HCT116 (cell line): Measurements from ENCODE around the gene ZNF226. TPM values are rescaled to one million over a fixed set of nuclear protein-coding genes. Genes with fewer than 3 reads are reported as not detected.

Experiments
- ATAC-seq: fragments of 200-7000 bp; cut with Tn5 transposase; 2 replicates; pipeline ENCODE4 v1.9.1; 2020; ENCODE audit warnings: mild to moderate bottlenecking, moderate library complexity
- BruUV-seq: library from RNA; stranded (reverse); fragments of 400-500 nt; replicated peaks from 2 replicates; lab custom pipeline; 2021; lab: Mats Ljungman, UMichigan
- CTCF ChIA-PET: fragments of 300-600 bp; sonication (Branson Sonifier 250); formaldehyde crosslinking; loops from one replicate; lab custom pipeline; 2021; ENCODE audit warnings: antibody characterized with exemption; lab: Charles Lee
- POLR2A ChIA-PET: fragments of 300-600, 350-600 bp; sonication (Branson Sonifier 250); formaldehyde crosslinking; loops from one replicate; lab custom pipeline; 2021; ENCODE audit warnings: antibody characterized with exemption; lab: Charles Lee
- RAD21 ChIA-PET, 2 experiments: fragments of 300-600 bp; sonication (Branson Sonifier 250); formaldehyde crosslinking; loops; one replicate each; lab custom pipeline; 2023; ENCODE audit warnings: low total read pairs in 2 of 2; ENCODE audit not compliant: uncharacterized antibody in 2 of 2, unreplicated experiment in 2 of 2, low non-redundant PET in 1 of 2; lab: Charles Lee
- DNase-seq: peaks from one replicate; pipeline ENCODE4 v3.0.0-alpha.2; 2010; ENCODE audit warnings: low read depth, low spot score
- H2AFZ ChIP-seq: fragments of 200-600 bp; shearing (Covaris generic), sonication (generic); 2 replicates; pipeline ENCODE4 v1.6.1; 2017; ENCODE audit warnings: low read depth, mixed run types, mixed read lengths, antibody characterized with exemption, low read length; ENCODE audit not compliant: poor library complexity, severe bottlenecking
- H3K27ac ChIP-seq: 2 replicates; pipeline ENCODE4 v1.5.1; 2012; ENCODE audit warnings: low read depth, low read length
- H3K27me3 ChIP-seq: fragments of 200-600 bp; sonication (generic); 2 replicates; pipeline ENCODE4 v1.6.1; 2016; ENCODE audit warnings: mixed run types, low read length, mixed read lengths; ENCODE audit not compliant: insufficient read depth
- H3K36me3 ChIP-seq, 2 experiments: fragments of 200-500 bp in 1 of 2; fragments of 200-600 bp in 1 of 2; sonication (Bioruptor generic) in 1 of 2; sonication (generic) in 1 of 2; 2 replicates each; pipeline versions ENCODE4 v1.5.1 to v1.6.1; 2014 to 2016; ENCODE audit warnings: low read length in 2 of 2, inconsistent platforms in 1 of 2, mixed read lengths in 1 of 2, mixed run types in 1 of 2; ENCODE audit not compliant: insufficient read depth in 2 of 2, control insufficient read depth in 1 of 2
- H3K4me1 ChIP-seq, 2 experiments: fragments of 200-600 bp in 1 of 2; sonication (generic) in 1 of 2; 2 replicates each; pipeline versions ENCODE4 v1.5.1 to v1.6.1; 2012 to 2017; ENCODE audit warnings: low read length in 2 of 2, inconsistent platforms in 1 of 2, mild to moderate bottlenecking in 1 of 2, mixed read lengths in 1 of 2, mixed run types in 1 of 2, moderate library complexity in 1 of 2; ENCODE audit not compliant: insufficient read depth in 2 of 2, control insufficient read depth in 1 of 2
- H3K4me2 ChIP-seq: fragments of 200-600 bp; sonication (generic); 2 replicates; pipeline ENCODE4 v1.6.1; 2017; ENCODE audit warnings: mixed run types, low read length, mixed read lengths
- H3K4me3 ChIP-seq, 2 experiments: fragments of 200-600 bp in 1 of 2; sonication (generic) in 1 of 2; replicated peaks in 1 of 2; 2 replicates each; pipeline ENCODE4 v1.5.1; 2011 to 2016; ENCODE audit warnings: low read length in 2 of 2, control low read depth in 1 of 2, low read depth in 1 of 2, mild to moderate bottlenecking in 1 of 2, mixed read lengths in 1 of 2, mixed run types in 1 of 2
- H3K79me2 ChIP-seq: fragments of 200-600 bp; sonication (generic); 2 replicates; pipeline ENCODE4 v1.6.1; 2017; ENCODE audit warnings: mild to moderate bottlenecking, mixed run types, low read length, moderate library complexity, mixed read lengths; ENCODE audit not compliant: insufficient read depth
- H3K9ac ChIP-seq: fragments of 200-600 bp; sonication (generic); 2 replicates; pipeline ENCODE4 v1.6.1; 2016; ENCODE audit warnings: low read length, mixed read lengths
- H3K9me2 ChIP-seq: fragments of 200-600 bp; sonication (generic), shearing (Covaris generic); 2 replicates; pipeline ENCODE4 v1.6.1; 2017; ENCODE audit warnings: mixed run types, mild to moderate bottlenecking, moderate library complexity; ENCODE audit not compliant: insufficient read depth
- H3K9me3 ChIP-seq, 2 experiments: fragments of 200-500 bp in 1 of 2; fragments of 200-600 bp in 1 of 2; sonication (Bioruptor generic) in 1 of 2; sonication (generic) in 1 of 2; 2 replicates each; pipeline ENCODE4 v1.6.1; 2014 to 2017; ENCODE audit warnings: low read length in 2 of 2, mixed read lengths in 2 of 2, inconsistent platforms in 1 of 2, low read depth in 1 of 2, mild to moderate bottlenecking in 1 of 2, mixed run types in 1 of 2, moderate library complexity in 1 of 2; ENCODE audit not compliant: control insufficient read depth in 1 of 2, insufficient read depth in 1 of 2
- H4K20me1 ChIP-seq: fragments of 200-600 bp; sonication (generic), shearing (Covaris generic); 2 replicates; pipeline ENCODE4 v1.6.1; 2017; ENCODE audit warnings: mixed run types, mild to moderate bottlenecking, moderate library complexity; ENCODE audit not compliant: insufficient read depth
- EGR1 ChIP-seq: IDR thresholded peaks from 2 replicates; pipeline ENCODE4 v1.6.1; 2012; ENCODE audit warnings: low read depth
- ELF1 ChIP-seq: IDR thresholded peaks from 2 replicates; pipeline ENCODE4 v1.6.1; 2012; ENCODE audit warnings: low read depth, borderline replicate concordance
- FOSL1 ChIP-seq: IDR thresholded peaks from 2 replicates; pipeline ENCODE4 v1.6.1; 2012; ENCODE audit warnings: low read depth
- JUND ChIP-seq: IDR thresholded peaks from 2 replicates; pipeline ENCODE4 v1.6.1; 2012
- MAX ChIP-seq: IDR thresholded peaks from 2 replicates; pipeline ENCODE4 v1.6.1; 2012
- POLR2AphosphoS5 ChIP-seq: IDR thresholded peaks from 2 replicates; pipeline ENCODE4 v1.6.1; 2011; ENCODE audit warnings: mild to moderate bottlenecking, low read depth, low read length, moderate library complexity
- RAD21 ChIP-seq: IDR thresholded peaks from 2 replicates; pipeline ENCODE4 v1.6.1; 2012; ENCODE audit warnings: low read depth, mild to moderate bottlenecking
- SIN3A ChIP-seq: IDR thresholded peaks from 2 replicates; pipeline ENCODE4 v1.6.1; 2012; ENCODE audit warnings: low read depth
- SP1 ChIP-seq: IDR thresholded peaks from 2 replicates; pipeline ENCODE4 v1.6.1; 2012; ENCODE audit warnings: low read depth
- SRF ChIP-seq: IDR thresholded peaks from 2 replicates; pipeline ENCODE4 v1.6.1; 2012; ENCODE audit warnings: low read depth
- YY1 ChIP-seq: IDR thresholded peaks from 2 replicates; pipeline ENCODE4 v1.6.1; 2011; ENCODE audit warnings: low read length, low read depth, moderate library complexity, mild to moderate bottlenecking; ENCODE audit not compliant: insufficient replicate concordance; ENCODE audit errors: extremely low read depth
- ZNF274 ChIP-seq: fragments of 200-500 bp; sonication (Bioruptor generic); IDR thresholded peaks from 2 replicates; pipeline ENCODE4 v1.6.1; 2014; ENCODE audit warnings: mild to moderate bottlenecking, low read depth, low read length, inconsistent platforms
- intact Hi-C: fragments of 100-400 bp; cut with micrococcal nuclease; formaldehyde crosslinking; loops from 2 replicates; pipeline ENCODE4 v1.10.0; 2022
- total RNA-seq: library from RNA; stranded (reverse); gene quantifications from one replicate; pipeline ENCODE4 v1.2.1, GENCODE V29; 2021; ENCODE audit not compliant: unreplicated experiment

The ZNF226 gene
- total RNA-seq, 1 experiment from 2014 or later: 17.4 TPM

- TF ChIP-seq RAD21 (no peak), SP1 (no peak), ZNF274 (no peak)
Measured at GRCh38 chr19:44207126-44207803, 42.4 kb downstream of the ZNF226 start (continued).

- H3K9ac ChIP-seq: peak within 1 kb of the TSS; percentile 65
- peak within 1 kb of the TSS; percentile 68 for H3K4me2 ChIP-seq
- ChIA-PET POLR2A (interaction anchor here (0.8 to 1.0 kb wide), 2 partner anchors 11 to 20 kb away, joined by 3 to 4 read pairs; no protein-coding TSS in a partner anchor), CTCF (interaction anchor here (0.7 kb wide), 1 partner anchor 56 kb away, joined by 3 read pairs; no protein-coding TSS in a partner anchor), RAD21 (no interaction called here)
- peak; percentile 86 for DNase-seq
- peak within 1 kb of the TSS; percentile 47 for H3K27ac ChIP-seq
- peak within 1 kb of the TSS; percentile 51 for H2AFZ ChIP-seq
- intact Hi-C loops: loop anchor here (2.0 to 5.0 kb wide), 2 partner anchors 90 to 100 kb away; partner anchors contain the start of gene ZNF225
- H3K79me2 ChIP-seq: peaks cover 23% of the 10 kb centered on the region
- ATAC-seq: peak; percentile 96
- H4K20me1 ChIP-seq: no peaks in the 10 kb centered on the region
- peak within 1 kb of the TSS; percentile 85 for H3K4me3 ChIP-seq
- peaks cover 6 to 8% of the 10 kb centered on the region in 2 experiments; a peak in 3 of 4 replicates for H3K36me3 ChIP-seq
- no peaks in the 10 kb centered on the region for H3K9me2 ChIP-seq
- H3K27me3 ChIP-seq: no peaks in the 10 kb centered on the region
- H3K4me1 ChIP-seq: peaks cover 4 to 5% of the 10 kb centered on the region in 2 experiments; a peak in 1 of 4 replicates
- BruUV-seq: no TSS peak
- TF ChIP-seq SRF (0 out of 2 replicates have a peak, but pooled peaks have one; percentile 50), SIN3A (peak; percentile 60), POLR2AphosphoS5 (peak; percentile 78), ZNF274 (no peak), ELF1 (peak; percentile 76), MAX (peak; percentile 25; the same call in 1 of the 2 replicates), EGR1 (peak; percentile 19; the same call in 1 of the 2 replicates), JUND (no peak; the same call in 1 of the 2 replicates), YY1 (peak; percentile 83), FOSL1 (0 out of 2 replicates have a peak, but pooled peaks have one; percentile 21)
- TF ChIP-seq, all 23 proteins: peak for 8
- no peaks in the 10 kb centered on the region for H3K9me3 ChIP-seq
Measured at GRCh38 chr19:44212250-44212865, 47.5 kb downstream of the ZNF226 start, which contains the start of gene ZNF227. ZNF227 (plus strand) TSS chr19:44212532; CDS start chr19:44217793, 5,261 bp downstream.
